B cell (primary cell): Measurements from ENCODE around the gene SLC13A4. TPM values are rescaled to one million over a fixed set of nuclear protein-coding genes. Genes with fewer than 3 reads are reported as not detected.

Source experiments
- ATAC-seq: fragments of 200-7000 bp; cut with Tn5 transposase; one replicate; pipeline ENCODE4 v1.10.0; 2021; ENCODE audit warnings: low read depth, mild to moderate bottlenecking, moderate number of reproducible peaks, moderate library complexity
- CTCF ChIA-PET: fragments of 350-600 bp; sonication (Branson Sonifier 250); formaldehyde crosslinking; loops from one replicate; lab custom pipeline; 2021; ENCODE audit warnings: antibody characterized with exemption, inconsistent platforms; lab: Charles Lee
- POLR2A ChIA-PET: fragments of 350-600 bp; sonication (Branson Sonifier 250); formaldehyde crosslinking; loops from one replicate; lab custom pipeline; 2021; ENCODE audit warnings: antibody characterized with exemption; lab: Charles Lee
- DNase-seq: peaks from one replicate; pipeline ENCODE4 v3.0.0; 2013
- H2AFZ ChIP-seq: 2 replicates; pipeline ENCODE4 v1.6.1; 2012; ENCODE audit warnings: mild to moderate bottlenecking, low read depth, low read length; ENCODE audit not compliant: insufficient read depth, poor library complexity, severe bottlenecking
- H3K27ac ChIP-seq, 2 donors: 1 replicate in 1 of 2; 2 replicates in 1 of 2; pipeline ENCODE4 v1.5.1; 2012 to 2013; ENCODE audit warnings: low read length in 2 of 2, mild to moderate bottlenecking in 2 of 2, moderate library complexity in 1 of 2
- H3K27me3 ChIP-seq, 4 experiments: fragments of 200-600 bp in 1 of 4; sonication (generic) in 1 of 4; replicated peaks in 1 of 4; 1 replicate in 2 of 4; 2 replicates in 2 of 4; pipeline versions ENCODE4 v1.6.1 to v1.7.0; 2013 to 2016; ENCODE audit warnings: low read length in 3 of 4, mild to moderate bottlenecking in 2 of 4, mixed read lengths in 1 of 4, moderate library complexity in 1 of 4; ENCODE audit not compliant: insufficient read depth in 4 of 4, control insufficient read depth in 3 of 4; ENCODE audit errors: control extremely low read depth in 1 of 4
- H3K36me3 ChIP-seq, 2 experiments: replicated peaks in 1 of 2; 1 replicate in 1 of 2; 2 replicates in 1 of 2; pipeline versions ENCODE4 v1.6.1 to v1.7.1; 2013; ENCODE audit warnings: low read length in 1 of 2; ENCODE audit not compliant: insufficient read depth in 2 of 2, control insufficient read depth in 1 of 2; ENCODE audit errors: control extremely low read depth in 1 of 2, extremely low read depth in 1 of 2
- H3K4me1 ChIP-seq, 2 donors: fragments of 200-600 bp in 1 of 2; sonication (generic) in 1 of 2; 1 replicate in 1 of 2; 2 replicates in 1 of 2; pipeline versions ENCODE4 v1.5.1 to v1.6.1; 2013 to 2017; ENCODE audit warnings: low read length in 2 of 2; ENCODE audit not compliant: control insufficient read depth in 2 of 2, insufficient read depth in 2 of 2
- H3K4me2 ChIP-seq: replicated peaks from 2 replicates; pipeline ENCODE3; 2012; ENCODE audit warnings: mild to moderate bottlenecking, low read depth, low read length; ENCODE audit not compliant: poor library complexity, severe bottlenecking
- H3K4me3 ChIP-seq, 5 experiments: fragments of 200-600 bp in 1 of 5; sonication (generic) in 1 of 5; 1 replicate in 3 of 5; 2 replicates in 2 of 5; pipeline versions ENCODE4 v1.5.1 to v1.7.0; 2011 to 2016; ENCODE audit warnings: low read length in 4 of 5, mild to moderate bottlenecking in 4 of 5, low read depth in 2 of 5, control low read depth in 1 of 5, moderate library complexity in 1 of 5; ENCODE audit not compliant: insufficient read depth in 1 of 5; ENCODE audit errors: control extremely low read depth in 1 of 5, extremely low read depth in 1 of 5
- H3K79me2 ChIP-seq: fragments of 200-600 bp; sonication (generic); one replicate; pipeline ENCODE4 v1.6.0; 2016; ENCODE audit warnings: low read length; ENCODE audit not compliant: control insufficient read depth, insufficient read depth
- H3K9ac ChIP-seq: fragments of 200-600 bp; sonication (generic); 2 replicates; pipeline ENCODE4 v1.6.1; 2017; ENCODE audit warnings: mild to moderate bottlenecking, low read length, moderate library complexity
- H3K9me3 ChIP-seq, 3 donors: one replicate each; pipeline versions ENCODE4 v1.6.1 to v1.7.1; 2013; ENCODE audit warnings: low read length in 2 of 3; ENCODE audit not compliant: control insufficient read depth in 2 of 3, insufficient read depth in 1 of 3; ENCODE audit errors: control extremely low read depth in 1 of 3
- H4K20me1 ChIP-seq: 2 replicates; pipeline ENCODE4 v1.6.0; 2012; ENCODE audit warnings: mild to moderate bottlenecking, low read length; ENCODE audit not compliant: insufficient read depth, control insufficient read depth, poor library complexity, severe bottlenecking
- H3K27ac Mint-ChIP-seq: one replicate; pipeline ENCODE4 v1.8.0; 2021; ENCODE audit warnings: mixed read lengths
- H3K27me3 Mint-ChIP-seq: one replicate; pipeline ENCODE4 v1.8.0; 2021; ENCODE audit warnings: mixed read lengths
- H3K4me1 Mint-ChIP-seq: one replicate; pipeline ENCODE4 v1.8.0; 2021; ENCODE audit warnings: mixed read lengths
- H3K4me3 Mint-ChIP-seq: one replicate; pipeline ENCODE4 v1.8.0; 2021; ENCODE audit warnings: mixed read lengths
- H3K9me3 Mint-ChIP-seq: one replicate; pipeline ENCODE4 v1.8.0; 2022; ENCODE audit warnings: mixed read lengths; ENCODE audit not compliant: insufficient read depth
- EZH2 ChIP-seq: IDR thresholded peaks from 2 replicates; pipeline ENCODE4 v1.6.1; 2012; ENCODE audit warnings: borderline replicate concordance, low read depth, mild to moderate bottlenecking, moderate library complexity, low read length; ENCODE audit not compliant: insufficient read depth, poor library complexity, severe bottlenecking
- WGBS: methylation state at CpG from one replicate; pipeline ENCODE4 v1.1.5; 2013; ENCODE audit warnings: missing lambda C conversion rate; ENCODE audit not compliant: insufficient coverage; 5-methylcytosine and 5-hydroxymethylcytosine counted together
- intact Hi-C: fragments of 100-400 bp; cut with micrococcal nuclease; formaldehyde crosslinking; loops from one replicate; pipeline ENCODE4 v1.10.0; 2022
- polyA plus RNA-seq: library from polyadenylated mRNA; depleted of rRNA; stranded (reverse); fragments of >200 nt; gene quantifications from 2 replicates; pipeline ENCODE4 v1.2.3, GENCODE V29; 2012
- total RNA-seq, 2 donors: library from RNA; stranded (reverse); fragments of 120-200 nt in 1 of 2; gene quantifications; 1 replicate in 1 of 2; 2 replicates in 1 of 2; pipeline versions ENCODE4 v1.2.3 to v1.2.4, GENCODE V29; 2013 to 2022
- TF ChIP-seq, protein P1 (sequence below): fragments of 200-600 bp; IDR thresholded peaks from one replicate; pipeline ENCODE4 v1.8.0; 2022; ENCODE audit warnings: antibody characterized with exemption, mild to moderate bottlenecking

The SLC13A4 gene
- total and polyA plus RNA-seq, 2 donors (not counting 1 experiment from before 2014, with no cell fraction given), result not detected

GRCh38 chr7:135747366-135747765, 19.4 kb upstream of the SLC13A4 start:
- Histone ChIP-seq H3K27ac (no peak overlapping the region), H3K4me1 (no peaks in the 10 kb centered on the region), H3K9me3 (no peaks in the 10 kb centered on the region), H3K36me3 (no peaks in the 10 kb centered on the region), H3K79me2 (no peaks in the 10 kb centered on the region), H3K4me3 (no peak overlapping the region), H4K20me1 (no peaks in the 10 kb centered on the region), H3K9ac (no peak overlapping the region), H3K27me3 (no peaks in the 10 kb centered on the region), H3K4me2 (no peak overlapping the region), H2AFZ (no peak overlapping the region)
- Mint-ChIP-seq H3K9me3 (no peaks in the 10 kb centered on the region), H3K27me3 (peaks cover 10% of the 10 kb centered on the region), H3K4me3 (no peak overlapping the region), H3K27ac (no peak overlapping the region), H3K4me1 (no peaks in the 10 kb centered on the region)
- CTCF ChIA-PET, result no interaction called here
- intact Hi-C loops, result no loop called here
- DNase-seq (no peak), ATAC-seq (no peak)
- POLR2A ChIA-PET, result no interaction called here
- 100% methylated on average over 3 of the region's 8 CpGs for WGBS
- no peak for TF ChIP-seq EZH2
- TF ChIP-seq, protein P1, sequence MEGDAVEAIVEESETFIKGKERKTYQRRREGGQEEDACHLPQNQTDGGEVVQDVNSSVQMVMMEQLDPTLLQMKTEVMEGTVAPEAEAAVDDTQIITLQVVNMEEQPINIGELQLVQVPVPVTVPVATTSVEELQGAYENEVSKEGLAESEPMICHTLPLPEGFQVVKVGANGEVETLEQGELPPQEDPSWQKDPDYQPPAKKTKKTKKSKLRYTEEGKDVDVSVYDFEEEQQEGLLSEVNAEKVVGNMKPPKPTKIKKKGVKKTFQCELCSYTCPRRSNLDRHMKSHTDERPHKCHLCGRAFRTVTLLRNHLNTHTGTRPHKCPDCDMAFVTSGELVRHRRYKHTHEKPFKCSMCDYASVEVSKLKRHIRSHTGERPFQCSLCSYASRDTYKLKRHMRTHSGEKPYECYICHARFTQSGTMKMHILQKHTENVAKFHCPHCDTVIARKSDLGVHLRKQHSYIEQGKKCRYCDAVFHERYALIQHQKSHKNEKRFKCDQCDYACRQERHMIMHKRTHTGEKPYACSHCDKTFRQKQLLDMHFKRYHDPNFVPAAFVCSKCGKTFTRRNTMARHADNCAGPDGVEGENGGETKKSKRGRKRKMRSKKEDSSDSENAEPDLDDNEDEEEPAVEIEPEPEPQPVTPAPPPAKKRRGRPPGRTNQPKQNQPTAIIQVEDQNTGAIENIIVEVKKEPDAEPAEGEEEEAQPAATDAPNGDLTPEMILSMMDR, result no peak

- CTCF ChIA-PET, result no interaction called here
These were observed 17.8 kb upstream of the SLC13A4 start for GRCh38 chr7:135745703-135746312.

More at GRCh38 chr7:135745703-135746312, 17.8 kb upstream of the SLC13A4 start:
- Histone ChIP-seq H3K9ac (no peak overlapping the region), H3K4me2 (no peak overlapping the region), H3K36me3 (no peaks in the 10 kb centered on the region), H4K20me1 (no peaks in the 10 kb centered on the region), H3K4me3 (no peak overlapping the region), H3K4me1 (no peaks in the 10 kb centered on the region), H3K9me3 (no peaks in the 10 kb centered on the region), H2AFZ (no peak overlapping the region), H3K27me3 (no peaks in the 10 kb centered on the region), H3K79me2 (no peaks in the 10 kb centered on the region), H3K27ac (no peak overlapping the region)
- ATAC-seq (no peak), DNase-seq (no peak)
- intact Hi-C loops, result no loop called here
- TF ChIP-seq, protein P1, result no peak
- no peak for TF ChIP-seq EZH2
- 84% methylated on average over 8 of the region's 9 CpGs for WGBS
- Mint-ChIP-seq H3K4me3 (no peak overlapping the region), H3K27me3 (peaks cover 10% of the 10 kb centered on the region), H3K4me1 (no peaks in the 10 kb centered on the region), H3K9me3 (no peaks in the 10 kb centered on the region), H3K27ac (no peak overlapping the region)
- POLR2A ChIA-PET, result no interaction called here
